T-cell (primary cell): ENCODE measurements around the gene FRYL. TPM values are rescaled to one million over a fixed set of nuclear protein-coding genes. Genes with fewer than 3 reads are reported as not detected.
"Not testable (repeated sequence)": the region's sequence is repeated elsewhere in the genome, so short reads cannot be mapped to it uniquely, and the experiment has no call there.

Source experiments
- ATAC-seq, 4 experiments: fragments of 200-7000 bp in 3 of 4; fragments of 150-1000 bp in 1 of 4; cut with Tn5 transposase; replicated peaks in 1 of 4; 1 replicate in 3 of 4; 2 replicates in 1 of 4; pipeline ENCODE4 v1.10.0; 2021; ENCODE audit warnings: moderate library complexity in 3 of 4, mild to moderate bottlenecking in 2 of 4, moderate number of reproducible peaks in 1 of 4
- CTCF ChIA-PET, 2 donors: fragments of 300-600 bp; sonication (Branson Sonifier 250); formaldehyde crosslinking; loops; one replicate each; lab custom pipeline; 2022; ENCODE audit warnings: antibody characterized with exemption in 2 of 2; lab: Charles Lee
- POLR2A ChIA-PET, 2 donors: fragments of 300-600 bp; sonication (Branson Sonifier 250); formaldehyde crosslinking; loops; one replicate each; lab custom pipeline; 2022; ENCODE audit warnings: antibody characterized with exemption in 2 of 2; lab: Charles Lee
- DNase-seq, 35 experiments: peaks; one replicate each; pipeline versions ENCODE4 v3.0.0 to v3.0.0-alpha.2; 2013 to 2023
- H3K27ac ChIP-seq: one replicate; pipeline ENCODE4 v1.5.1; 2013; ENCODE audit warnings: low read length
- H3K27me3 ChIP-seq, 2 experiments: replicated peaks in 1 of 2; 1 replicate in 1 of 2; 2 replicates in 1 of 2; pipeline versions ENCODE4 v1.6.1 to v1.7.0; 2013; ENCODE audit warnings: low read length in 1 of 2, mixed read lengths in 1 of 2; ENCODE audit not compliant: control insufficient read depth in 2 of 2, insufficient read depth in 2 of 2; ENCODE audit errors: extremely low read depth in 1 of 2
- H3K36me3 ChIP-seq, 2 donors: 1 replicate in 1 of 2; 2 replicates in 1 of 2; pipeline versions ENCODE4 v1.6.1 to v1.7.0; 2013; ENCODE audit warnings: low read length in 1 of 2; ENCODE audit not compliant: control insufficient read depth in 2 of 2, insufficient read depth in 1 of 2; ENCODE audit errors: extremely low read depth in 1 of 2
- H3K4me1 ChIP-seq, 2 experiments: 1 replicate in 1 of 2; 2 replicates in 1 of 2; pipeline versions ENCODE4 v1.6.1 to v1.7.0; 2013; ENCODE audit warnings: low read length in 2 of 2, mixed read lengths in 1 of 2; ENCODE audit not compliant: insufficient read depth in 2 of 2, control insufficient read depth in 1 of 2; ENCODE audit errors: extremely low read depth in 1 of 2
- H3K4me3 ChIP-seq, 2 donors: 1 replicate in 1 of 2; 2 replicates in 1 of 2; pipeline versions ENCODE4 v1.5.1 to v1.7.0; 2013; ENCODE audit warnings: mild to moderate bottlenecking in 2 of 2, low read length in 1 of 2, moderate library complexity in 1 of 2; ENCODE audit not compliant: control insufficient read depth in 1 of 2; ENCODE audit errors: extremely low read depth in 1 of 2
- H3K9me3 ChIP-seq: 2 replicates; pipeline ENCODE4 v1.7.0; 2013
- H3K27ac Mint-ChIP-seq, 2 donors: one replicate each; pipeline ENCODE4 v1.8.0; 2020 to 2021; ENCODE audit warnings: mild to moderate bottlenecking in 2 of 2, mixed read lengths in 2 of 2
- H3K27me3 Mint-ChIP-seq, 2 donors: one replicate each; pipeline ENCODE4 v1.8.0; 2021 to 2022; ENCODE audit warnings: mixed read lengths in 2 of 2
- H3K36me3 Mint-ChIP-seq: one replicate; pipeline ENCODE4 v1.8.0; 2021; ENCODE audit warnings: mixed read lengths
- H3K4me1 Mint-ChIP-seq, 3 donors: one replicate each; pipeline ENCODE4 v1.8.0; 2020 to 2022; ENCODE audit warnings: mixed read lengths in 3 of 3, mild to moderate bottlenecking in 1 of 3
- H3K4me3 Mint-ChIP-seq, 3 donors: one replicate each; pipeline ENCODE4 v1.8.0; 2020 to 2022; ENCODE audit warnings: mild to moderate bottlenecking in 3 of 3, mixed read lengths in 3 of 3, moderate library complexity in 3 of 3
- H3K9me3 Mint-ChIP-seq, 3 donors: one replicate each; pipeline ENCODE4 v1.8.0; 2020 to 2022; ENCODE audit warnings: mixed read lengths in 3 of 3
- WGBS: methylation state at CpG from one replicate; pipeline ENCODE4 v1.1.5; 2013; ENCODE audit warnings: missing lambda C conversion rate; ENCODE audit not compliant: insufficient coverage; 5-methylcytosine and 5-hydroxymethylcytosine counted together
- total RNA-seq, 35 experiments: library from RNA in 6 of 35; stranded (reverse) in 6 of 35; fragments of 120-200 nt in 1 of 35; gene quantifications; one replicate each; pipeline versions ENCODE4 v1.2.1 to v1.2.4 and lab custom pipeline; 2013 to 2026

The FRYL gene
- total RNA-seq, 5 donors from 2014 or later (not counting 1 experiment from before 2014, with no cell fraction given): 86.3 to 143 (median 111) TPM

- H3K4me3 ChIP-seq: no peak overlapping the region
- H3K9me3 Mint-ChIP-seq: peaks cover 0 to 6% (median 1%) of the 10 kb centered on the region in 3 donors
- ChIA-PET POLR2A (interaction anchor here in 1 of 2 donors (0.6 kb wide), 1 partner anchor 199 kb away, joined by 3 read pairs; no protein-coding TSS in a partner anchor), CTCF (no interaction called here)
- no peak overlapping the region for H3K27ac Mint-ChIP-seq
- H3K27ac ChIP-seq: no peak overlapping the region
- H3K36me3 ChIP-seq: no peaks in the 10 kb centered on the region
- peaks cover 24% of the 10 kb centered on the region for H3K36me3 Mint-ChIP-seq
- H3K27me3 Mint-ChIP-seq: no peaks in the 10 kb centered on the region
- no peak overlapping the region for H3K4me3 Mint-ChIP-seq
- H3K4me1 Mint-ChIP-seq: peaks cover 48 to 57% (median 55%) of the 10 kb centered on the region in 3 donors
- H3K9me3 ChIP-seq: no peaks in the 10 kb centered on the region
- DNase-seq (no peak), ATAC-seq (no peak)
- no peaks in the 10 kb centered on the region for H3K27me3 ChIP-seq
- H3K4me1 ChIP-seq: peaks cover 0 to 9% of the 10 kb centered on the region in 2 experiments
Observed at GRCh38 chr4:48640225-48640624, 139.9 kb downstream of the FRYL start.

- peak overlapping the region in 1 of 2 donors; percentile 3 for H3K27ac Mint-ChIP-seq
Observed at GRCh38 chr4:48639807-48640206, 140.3 kb downstream of the FRYL start.

DNA sequence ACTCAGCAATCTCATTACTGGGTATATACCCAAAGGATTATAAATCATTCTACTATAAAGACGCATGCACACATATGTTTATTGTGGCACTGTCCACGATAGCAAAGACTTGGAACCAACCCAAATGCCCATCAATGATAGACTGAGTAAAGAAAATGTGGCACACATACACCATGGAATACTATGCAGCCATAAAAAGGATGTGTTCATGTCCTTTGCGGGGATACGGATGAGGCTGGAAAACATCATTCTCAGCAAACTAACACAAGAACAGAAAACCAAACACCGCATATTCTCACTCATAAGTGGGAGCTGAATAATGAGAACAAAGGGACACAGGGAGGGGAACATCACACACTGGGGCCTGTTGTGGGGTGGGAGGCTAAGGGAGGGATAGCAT lies 141.5 kb downstream of the FRYL start:
- H3K9me3 Mint-ChIP-seq, H3K4me3 ChIP-seq, H3K9me3 ChIP-seq, H3K27ac Mint-ChIP-seq, H3K27me3 ChIP-seq, DNase-seq, POLR2A ChIA-PET, H3K4me3 Mint-ChIP-seq, H3K36me3 ChIP-seq, ATAC-seq, H3K27ac ChIP-seq, H3K27me3 Mint-ChIP-seq, CTCF ChIA-PET, H3K4me1 ChIP-seq: not testable (repeated sequence)
- peaks cover 24% of the 10 kb centered on the region for H3K36me3 Mint-ChIP-seq
- WGBS: 100% methylated on average over 2 of the region's 5 CpGs
- peaks cover 48 to 56% (median 54%) of the 10 kb centered on the region in 3 donors for H3K4me1 Mint-ChIP-seq

More at GRCh38 chr4:48639807-48640206, 140.3 kb downstream of the FRYL start:
- no peak overlapping the region for H3K4me3 Mint-ChIP-seq
- H3K27me3 Mint-ChIP-seq: no peaks in the 10 kb centered on the region
- ChIA-PET POLR2A (no interaction called here), CTCF (no interaction called here)
- Histone ChIP-seq H3K27ac (no peak overlapping the region), H3K36me3 (no peaks in the 10 kb centered on the region), H3K4me1 (peaks cover 0 to 7% of the 10 kb centered on the region in 2 experiments), H3K9me3 (no peaks in the 10 kb centered on the region), H3K4me3 (no peak overlapping the region), H3K27me3 (no peaks in the 10 kb centered on the region)
- peaks cover 24% of the 10 kb centered on the region for H3K36me3 Mint-ChIP-seq
- WGBS: no CpG with 5 or more reads among the region's 3 CpGs
- peaks cover 0 to 6% (median 1%) of the 10 kb centered on the region in 3 donors for H3K9me3 Mint-ChIP-seq
- peaks cover 48 to 56% (median 54%) of the 10 kb centered on the region in 3 donors for H3K4me1 Mint-ChIP-seq
- DNase-seq (no peak), ATAC-seq (no peak)

GRCh38 chr4:48636911-48637310 lies 143.2 kb downstream of the FRYL start:
- CTCF ChIA-PET: no interaction called here
- peaks cover 34 to 42% (median 40%) of the 10 kb centered on the region in 3 donors for H3K4me1 Mint-ChIP-seq
- Histone ChIP-seq H3K27ac (no peak overlapping the region), H3K9me3 (no peaks in the 10 kb centered on the region), H3K36me3 (no peaks in the 10 kb centered on the region), H3K4me1 (peaks cover 0 to 7% of the 10 kb centered on the region in 2 experiments), H3K27me3 (no peaks in the 10 kb centered on the region), H3K4me3 (no peak overlapping the region)
- DNase-seq (no peak), ATAC-seq (no peak)
- no peaks in the 10 kb centered on the region for H3K27me3 Mint-ChIP-seq
- peaks cover 21% of the 10 kb centered on the region for H3K36me3 Mint-ChIP-seq
- POLR2A ChIA-PET: no interaction called here
- H3K27ac Mint-ChIP-seq: no peak overlapping the region
- H3K4me3 Mint-ChIP-seq: no peak overlapping the region
- peaks cover 0 to 6% (median 1%) of the 10 kb centered on the region in 3 donors for H3K9me3 Mint-ChIP-seq
- WGBS: no CpG with 5 or more reads among the region's 1 CpG

DNA sequence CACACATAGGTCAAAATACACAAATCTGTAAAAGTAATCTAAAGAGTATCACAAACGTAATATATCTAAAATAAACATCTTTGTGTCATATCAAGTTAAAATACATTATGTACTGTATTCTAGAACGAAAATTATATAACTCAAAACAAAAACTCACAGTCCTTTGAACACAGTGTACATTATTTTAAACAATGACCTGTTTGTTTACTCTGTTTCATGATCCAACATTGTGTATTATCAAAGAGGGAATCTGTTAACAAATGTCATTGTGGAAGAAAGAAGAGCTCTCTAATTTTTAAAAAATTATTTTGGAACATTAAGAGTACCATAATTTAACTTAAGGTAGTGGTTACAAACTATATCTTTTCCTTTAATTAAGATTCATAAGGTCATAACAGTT lies 144.1 kb downstream of the FRYL start:
- Histone ChIP-seq H3K36me3 (peaks cover 0 to 2% of the 10 kb centered on the region in 2 donors), H3K4me3 (no peak overlapping the region), H3K9me3 (no peaks in the 10 kb centered on the region), H3K27ac (no peak overlapping the region), H3K27me3 (no peaks in the 10 kb centered on the region), H3K4me1 (peaks cover 0 to 7% of the 10 kb centered on the region in 2 experiments)
- peaks cover 0 to 6% (median 1%) of the 10 kb centered on the region in 3 donors for H3K9me3 Mint-ChIP-seq
- POLR2A ChIA-PET: no interaction called here
- peaks cover 25 to 34% (median 33%) of the 10 kb centered on the region in 3 donors for H3K4me1 Mint-ChIP-seq
- no CpG with 5 or more reads among the region's 2 CpGs for WGBS
- peak overlapping the region in 1 of 2 donors; percentile 40 for H3K27ac Mint-ChIP-seq
- no peaks in the 10 kb centered on the region for H3K27me3 Mint-ChIP-seq
- DNase-seq: no peak
- CTCF ChIA-PET: interaction anchor here in 1 of 2 donors (1.1 kb wide), 1 partner anchor 16 kb away, joined by 3 read pairs; no protein-coding TSS in a partner anchor
- no peak overlapping the region for H3K4me3 Mint-ChIP-seq
- peaks cover 20% of the 10 kb centered on the region for H3K36me3 Mint-ChIP-seq
- ATAC-seq: no peak

DNA sequence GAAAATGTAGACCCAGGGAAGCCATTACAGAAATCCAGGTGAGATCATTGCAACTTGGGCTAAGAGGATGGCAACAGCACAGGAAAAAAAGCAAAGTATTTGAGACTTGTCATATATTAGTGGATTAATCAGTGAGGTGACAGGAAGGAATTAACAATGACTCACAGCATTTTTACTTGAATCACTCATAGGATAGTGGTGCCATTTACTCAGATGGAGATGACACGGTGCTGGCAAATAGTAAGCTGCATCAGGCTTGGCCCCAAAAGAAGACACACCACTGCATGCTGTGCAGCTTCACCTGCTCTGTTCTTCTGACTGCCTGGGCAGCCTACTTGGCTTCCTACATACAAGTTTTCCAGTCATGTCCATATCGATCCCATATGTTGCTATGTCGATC lies 144.8 kb downstream of the FRYL start:
- no peaks in the 10 kb centered on the region for H3K27me3 Mint-ChIP-seq
- DNase-seq (no peak), ATAC-seq (peak in 1 of 4 experiments; percentile 35)
- H3K4me1 Mint-ChIP-seq: peaks cover 19 to 30% (median 29%) of the 10 kb centered on the region in 3 donors
- no peak overlapping the region for H3K4me3 Mint-ChIP-seq
- H3K27me3 ChIP-seq: no peaks in the 10 kb centered on the region
- H3K9me3 ChIP-seq: no peaks in the 10 kb centered on the region
- ChIA-PET POLR2A (no interaction called here), CTCF (interaction anchor here in 1 of 2 donors (1.1 kb wide), 1 partner anchor 15 kb away, joined by 3 read pairs; no protein-coding TSS in a partner anchor)
- peaks cover 0 to 6% (median 1%) of the 10 kb centered on the region in 3 donors for H3K9me3 Mint-ChIP-seq
- peaks cover 0 to 2% of the 10 kb centered on the region in 2 donors for H3K36me3 ChIP-seq
- peaks cover 0 to 7% of the 10 kb centered on the region in 2 experiments for H3K4me1 ChIP-seq
- no peak overlapping the region for H3K4me3 ChIP-seq
- H3K27ac ChIP-seq: no peak overlapping the region
- H3K27ac Mint-ChIP-seq: no peak overlapping the region
- peaks cover 17% of the 10 kb centered on the region for H3K36me3 Mint-ChIP-seq
- WGBS: 36% methylated on average over 1 of the region's 3 CpGs
